ENCODE data around the gene CCDC124.

GRCh38 chr19:17951990-17952976 is 19.5 kb downstream of the CCDC124 start:
- no peak for TF ChIP-seq CTCF (conservative IDR thresholded peaks at IDR 0.05 in 1 of 2, IDR thresholded peaks at IDR 0.05 in 1 of 2; ENCODE audit: extremely low read depth in 1 of 2, insufficient read depth in 1 of 2, low read depth in 1 of 2, low read length in 2 of 2)
- TF ChIP-seq EZH2 (IDR thresholded peaks at IDR 0.05; ENCODE audit: borderline replicate concordance, low read length) = peak; percentile 92

Data from mammary epithelial cell (primary cell).